Activated CD8-positive, alpha-beta memory T cell treated with anti-CD3 and anti-CD28 coated beads, Interleukin-2, amount 50 U/mL, for 1 hour (primary cell): Measurements from ENCODE around the gene OSBPL9.

Source experiments
- DNase-seq: peaks from one replicate; pipeline ENCODE4 v3.0.0-alpha.2; 2020; ENCODE audit errors: extremely low read depth

The OSBPL9 gene

GRCh38 chr1:51734896-51735745 is 118.2 kb downstream of the OSBPL9 start:
- no peak for DNase-seq

GRCh38 chr1:51735746-51736254 is 118.9 kb downstream of the OSBPL9 start:
- no peak for DNase-seq

- no peak for DNase-seq
These were observed 119.8 kb downstream of the OSBPL9 start for GRCh38 chr1:51736702-51737101.

- DNase-seq: no peak
These were observed 121.8 kb downstream of the OSBPL9 start for GRCh38 chr1:51738681-51739080.

GRCh38 chr1:51740652-51741051 is 123.8 kb downstream of the OSBPL9 start:
- DNase-seq: no peak

- DNase-seq: no peak
These were observed 124.3 kb downstream of the OSBPL9 start for GRCh38 chr1:51741121-51741681.

- no peak for DNase-seq
These were observed 127.8 kb downstream of the OSBPL9 start for GRCh38 chr1:51744506-51745303.

GRCh38 chr1:51745304-51745570 is 128.3 kb downstream of the OSBPL9 start:
- no peak for DNase-seq

GRCh38 chr1:51749151-51749550 is 132.3 kb downstream of the OSBPL9 start:
- DNase-seq: no peak

GRCh38 chr1:51750218-51750617 is 133.3 kb downstream of the OSBPL9 start:
- DNase-seq: no peak

- DNase-seq: no peak
These were observed 133.8 kb downstream of the OSBPL9 start for GRCh38 chr1:51750729-51751128.

GRCh38 chr1:51752073-51752948 is 135.4 kb downstream of the OSBPL9 start:
- no peak for DNase-seq

- DNase-seq: no peak
These were observed 137.1 kb downstream of the OSBPL9 start for GRCh38 chr1:51753969-51754368.

- no peak for DNase-seq
These were observed 137.8 kb downstream of the OSBPL9 start for GRCh38 chr1:51754666-51755065.

GRCh38 chr1:51755437-51755836 is 138.5 kb downstream of the OSBPL9 start:
- no peak for DNase-seq

- no peak for DNase-seq
These were observed 139.4 kb downstream of the OSBPL9 start for GRCh38 chr1:51756290-51756689.

- no peak for DNase-seq
These were observed 141.4 kb downstream of the OSBPL9 start for GRCh38 chr1:51758310-51758709.

GRCh38 chr1:51760872-51761271 is 144.0 kb downstream of the OSBPL9 start:
- no peak for DNase-seq

- no peak for DNase-seq
These were observed 144.5 kb downstream of the OSBPL9 start for GRCh38 chr1:51761351-51761750.

GRCh38 chr1:51768971-51769588 is 152.2 kb downstream of the OSBPL9 start:
- no peak for DNase-seq

GRCh38 chr1:51776408-51776807 is 159.5 kb downstream of the OSBPL9 start:
- no peak for DNase-seq
